ENCODE measurements around the gene ZMIZ1.

GRCh38 chr10:79336739-79337138 lies 268.0 kb downstream of the ZMIZ1 start:
- TF ChIP-seq CTCF (conservative IDR thresholded peaks at IDR 0.05), result no peak
- no peak for TF ChIP-seq ZFX (IDR thresholded peaks at IDR 0.05)
